HL-60 (cell line): ENCODE data around the gene PLA2G4C.

Experiments
- DNase-seq, 2 experiments: peaks; one replicate each; pipeline ENCODE4 v3.0.0-alpha.2; 2010 to 2020; ENCODE audit warnings: low read depth in 1 of 2, low spot score in 1 of 2
- H3K27ac ChIP-seq: fragments of 250-450 bp; sonication (Bioruptor Pico); replicated peaks from 2 replicates; pipeline ENCODE4 v1.5.1; 2020; ENCODE audit warnings: mild to moderate bottlenecking, moderate library complexity
- H3K27me3 ChIP-seq: fragments of 250-450 bp; sonication (Bioruptor Pico); 2 replicates; pipeline ENCODE4 v1.5.1; 2021; ENCODE audit warnings: mild to moderate bottlenecking, moderate library complexity; ENCODE audit not compliant: insufficient read depth, poor library complexity, severe bottlenecking
- H3K4me3 ChIP-seq: replicated peaks from 2 replicates; pipeline ENCODE4 v1.5.1; 2011; ENCODE audit warnings: mild to moderate bottlenecking, control low read depth, low read length; ENCODE audit not compliant: insufficient read depth
- CTCF ChIP-seq: IDR thresholded peaks from one replicate; pipeline ENCODE4 v1.5.1; 2011; ENCODE audit warnings: low read length, control low read depth, inconsistent platforms; ENCODE audit not compliant: insufficient read depth
- GABPA ChIP-seq: IDR thresholded peaks from 2 replicates; pipeline ENCODE4 v1.6.1; 2012; ENCODE audit warnings: low read depth
- POLR2AphosphoS5 ChIP-seq: IDR thresholded peaks from 2 replicates; pipeline ENCODE4 v1.6.1; 2012; ENCODE audit warnings: low read depth
- REST ChIP-seq: IDR thresholded peaks from 2 replicates; pipeline ENCODE4 v1.6.1; 2012; ENCODE audit warnings: low read depth; ENCODE audit not compliant: insufficient replicate concordance
- SPI1 ChIP-seq: IDR thresholded peaks from 2 replicates; pipeline ENCODE4 v1.6.1; 2012; ENCODE audit warnings: low read depth, mild to moderate bottlenecking, borderline replicate concordance

The PLA2G4C gene

GRCh38 chr19:48103922-48104321 is 6.7 kb downstream of the PLA2G4C start:
- Histone ChIP-seq H3K27ac (no peak overlapping the region), H3K27me3 (no peaks in the 10 kb centered on the region), H3K4me3 (no peak overlapping the region)
- no peak for DNase-seq
- TF ChIP-seq GABPA, result no peak
- no peak for TF ChIP-seq POLR2AphosphoS5
- no peak for TF ChIP-seq REST
- TF ChIP-seq CTCF, result no peak
- TF ChIP-seq SPI1, result no peak

GRCh38 chr19:48102870-48103751 is 7.5 kb downstream of the PLA2G4C start:
- Histone ChIP-seq H3K27me3 (no peaks in the 10 kb centered on the region), H3K27ac (no peak overlapping the region), H3K4me3 (no peak overlapping the region)
- DNase-seq, result peak; percentile 30 to 54
- peak; percentile 51 for TF ChIP-seq CTCF
- no peak for TF ChIP-seq REST

- no peak for DNase-seq
- H3K27ac ChIP-seq, result no peak overlapping the region
- H3K4me3 ChIP-seq, result no peak overlapping the region
- no peaks in the 10 kb centered on the region for H3K27me3 ChIP-seq
- TF ChIP-seq REST (no peak), SPI1 (no peak), GABPA (no peak), CTCF (no peak), POLR2AphosphoS5 (no peak)
These were observed 14.9 kb downstream of the PLA2G4C start for GRCh38 chr19:48095612-48096175.
